ENCODE measurements around the gene LRRC8D.

Gene LRRC8D

GRCh38 chr1:89949991-89950624 lies 129.3 kb downstream of the LRRC8D start:
- H3K27ac ChIP-seq, result no peak overlapping the region
- CTCF ChIA-PET, result interaction anchor here (0.7 kb wide), 1 partner anchor 123 kb away, joined by 3 read pairs; no protein-coding TSS in a partner anchor
- TF ChIP-seq CTCF (conservative IDR thresholded peaks at IDR 0.05; ENCODE audit: low read depth), result no peak
- POLR2A ChIA-PET (ENCODE audit: low non-redundant PET), result interaction anchor here (0.6 kb wide), 1 partner anchor 506 kb away, joined by 10 read pairs; no protein-coding TSS in a partner anchor
- no peak for DNase-seq (ENCODE audit: low spot score)

GRCh38 chr1:89950703-89951102 lies 129.9 kb downstream of the LRRC8D start:
- no peak for TF ChIP-seq CTCF (conservative IDR thresholded peaks at IDR 0.05; ENCODE audit: low read depth)
- ChIA-PET POLR2A (ENCODE audit: low non-redundant PET) (interaction anchor here (0.6 kb wide), 1 partner anchor 507 kb away, joined by 10 read pairs; no protein-coding TSS in a partner anchor), CTCF (no interaction called here)
- no peak overlapping the region for H3K27ac ChIP-seq
- no peak for DNase-seq (ENCODE audit: low spot score)

GRCh38 chr1:89951766-89952604 lies 131.2 kb downstream of the LRRC8D start:
- ChIA-PET CTCF (interaction anchor here (0.6 to 0.7 kb wide), 2 partner anchors 93 to 338 kb away, joined by 3 to 4 read pairs; no protein-coding TSS in a partner anchor), POLR2A (ENCODE audit: low non-redundant PET) (no interaction called here)
- no peak for TF ChIP-seq CTCF (conservative IDR thresholded peaks at IDR 0.05; ENCODE audit: low read depth)
- no peak overlapping the region for H3K27ac ChIP-seq
- DNase-seq (ENCODE audit: low spot score), result no peak

GRCh38 chr1:89952605-89953130 lies 131.8 kb downstream of the LRRC8D start:
- POLR2A ChIA-PET (ENCODE audit: low non-redundant PET), result no interaction called here
- H3K27ac ChIP-seq, result peak overlapping the region; percentile 66; the same call in 1 of the 2 replicates
- DNase-seq (ENCODE audit: low spot score), result no peak
- TF ChIP-seq CTCF (conservative IDR thresholded peaks at IDR 0.05; ENCODE audit: low read depth), result no peak
- CTCF ChIA-PET, result interaction anchor here (0.6 to 0.7 kb wide), 2 partner anchors 94 to 339 kb away, joined by 3 to 4 read pairs; no protein-coding TSS in a partner anchor

GRCh38 chr1:89953131-89953626 lies 132.3 kb downstream of the LRRC8D start:
- POLR2A ChIA-PET (ENCODE audit: low non-redundant PET), result no interaction called here
- CTCF ChIA-PET, result no interaction called here

More at GRCh38 chr1:89953131-89953626, 132.3 kb downstream of the LRRC8D start:
- peak overlapping the region; percentile 66 for H3K27ac ChIP-seq
- peak; percentile 90 for DNase-seq (ENCODE audit: low spot score)
- TF ChIP-seq CTCF (conservative IDR thresholded peaks at IDR 0.05; ENCODE audit: low read depth), result no peak
